Coronary artery (tissue), 2 donors: ENCODE data around the gene CTAG1B.
"Not testable (repeated sequence)": the region's sequence is repeated elsewhere in the genome, so short reads cannot be mapped to it uniquely, and the experiment has no call there.

Experiments used
- DNase-seq: peaks from one replicate; pipeline ENCODE4 v3.0.0-alpha.2; 2017; ENCODE audit warnings: low spot score
- H3K27ac ChIP-seq, 2 donors: fragments of 200-600 bp; sonication (generic); one replicate each; pipeline ENCODE4 v1.5.1; 2016 to 2019
- H3K4me3 ChIP-seq: fragments of 200-600 bp; sonication (generic); 2 replicates; pipeline ENCODE4 v1.5.1; 2016; ENCODE audit warnings: mild to moderate bottlenecking, moderate library complexity
- TF ChIP-seq, protein P1 (sequence below): fragments of 200-600 bp; sonication (generic); IDR thresholded peaks from one replicate; pipeline ENCODE4 v1.5.1; 2019; ENCODE audit warnings: antibody characterized with exemption

The CTAG1B gene

GRCh38 chrX:154649503-154650220 lies 30.6 kb upstream of the CTAG1B start:
- no peak overlapping the region for H3K27ac ChIP-seq
- H3K4me3 ChIP-seq = no peak overlapping the region
- peak; percentile 50 for DNase-seq
- TF ChIP-seq, protein P1, sequence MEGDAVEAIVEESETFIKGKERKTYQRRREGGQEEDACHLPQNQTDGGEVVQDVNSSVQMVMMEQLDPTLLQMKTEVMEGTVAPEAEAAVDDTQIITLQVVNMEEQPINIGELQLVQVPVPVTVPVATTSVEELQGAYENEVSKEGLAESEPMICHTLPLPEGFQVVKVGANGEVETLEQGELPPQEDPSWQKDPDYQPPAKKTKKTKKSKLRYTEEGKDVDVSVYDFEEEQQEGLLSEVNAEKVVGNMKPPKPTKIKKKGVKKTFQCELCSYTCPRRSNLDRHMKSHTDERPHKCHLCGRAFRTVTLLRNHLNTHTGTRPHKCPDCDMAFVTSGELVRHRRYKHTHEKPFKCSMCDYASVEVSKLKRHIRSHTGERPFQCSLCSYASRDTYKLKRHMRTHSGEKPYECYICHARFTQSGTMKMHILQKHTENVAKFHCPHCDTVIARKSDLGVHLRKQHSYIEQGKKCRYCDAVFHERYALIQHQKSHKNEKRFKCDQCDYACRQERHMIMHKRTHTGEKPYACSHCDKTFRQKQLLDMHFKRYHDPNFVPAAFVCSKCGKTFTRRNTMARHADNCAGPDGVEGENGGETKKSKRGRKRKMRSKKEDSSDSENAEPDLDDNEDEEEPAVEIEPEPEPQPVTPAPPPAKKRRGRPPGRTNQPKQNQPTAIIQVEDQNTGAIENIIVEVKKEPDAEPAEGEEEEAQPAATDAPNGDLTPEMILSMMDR = no peak

DNA sequence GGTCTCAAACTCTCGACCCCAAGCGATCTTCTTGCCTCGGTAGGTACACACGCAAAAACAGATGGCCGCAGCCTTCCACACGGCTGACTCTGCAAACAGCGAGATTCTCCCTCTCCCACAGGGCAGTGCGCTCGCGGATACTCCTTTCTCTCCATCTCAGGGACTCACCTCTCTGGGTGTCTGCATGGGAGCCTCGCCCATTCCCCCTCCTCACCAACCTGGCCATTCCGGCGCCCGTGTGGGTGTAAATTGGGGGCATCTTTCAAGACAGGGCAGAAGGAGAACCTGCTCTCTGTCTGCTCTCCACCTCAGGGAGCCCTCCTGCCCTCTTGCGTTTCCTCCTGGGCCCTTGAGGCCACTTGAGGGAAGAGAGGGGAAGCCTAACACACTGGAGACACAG lies 29.8 kb upstream of the CTAG1B start:
- TF ChIP-seq, protein P1 = no peak
- Histone ChIP-seq H3K27ac (no peak overlapping the region), H3K4me3 (no peak overlapping the region)
- DNase-seq = no peak

- not testable (repeated sequence) for H3K4me3 ChIP-seq, DNase-seq, H3K27ac ChIP-seq
These were observed 26.8 kb upstream of the CTAG1B start for GRCh38 chrX:154645745-154646378.

- not testable (repeated sequence) for DNase-seq, H3K4me3 ChIP-seq, H3K27ac ChIP-seq
These were observed 24.6 kb upstream of the CTAG1B start for GRCh38 chrX:154643708-154644107.

GRCh38 chrX:154641740-154642139 lies 22.7 kb upstream of the CTAG1B start:
- not testable (repeated sequence) for H3K27ac ChIP-seq, H3K4me3 ChIP-seq, DNase-seq

DNA sequence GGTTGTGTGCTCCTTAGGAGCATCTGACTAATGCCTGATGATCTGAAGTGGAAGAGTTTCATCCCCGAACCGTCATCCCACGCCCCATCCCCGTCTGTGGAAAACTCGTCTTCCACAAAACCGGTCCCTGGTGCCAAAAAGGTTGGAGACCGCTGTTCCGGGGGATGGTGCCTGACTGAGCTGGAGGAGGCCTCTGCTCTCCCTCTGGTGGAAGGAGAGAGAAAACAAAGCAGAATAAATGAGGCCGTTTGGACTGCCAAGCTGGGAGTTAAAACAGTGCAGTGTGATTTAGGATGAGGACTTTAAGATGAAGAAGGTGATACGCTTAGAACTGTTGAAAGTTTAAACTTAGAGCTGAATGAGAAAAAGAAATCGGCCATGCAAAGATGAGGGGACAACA lies 14.6 kb upstream of the CTAG1B start:
- H3K27ac ChIP-seq, H3K4me3 ChIP-seq, DNase-seq: not testable (repeated sequence)

DNA sequence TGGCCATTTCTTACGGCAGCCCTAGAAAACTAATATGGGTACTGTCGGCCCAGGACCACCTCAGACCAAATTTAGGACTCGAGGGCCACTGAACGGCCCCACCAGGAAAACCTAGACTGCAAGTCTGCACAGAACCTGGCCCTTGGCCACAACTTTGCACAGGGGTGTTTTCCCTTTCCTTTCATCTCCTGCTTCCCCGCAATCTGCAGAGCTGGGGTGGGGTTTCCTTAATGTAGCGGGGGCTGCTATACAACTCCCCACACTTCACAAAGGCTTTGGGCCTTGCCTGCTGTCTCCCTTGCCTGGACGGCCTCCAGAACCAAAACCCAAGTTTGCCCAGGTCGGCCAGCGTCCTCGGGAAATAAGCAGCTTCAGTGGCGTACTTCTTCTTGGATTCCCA lies 11.9 kb upstream of the CTAG1B start:
- DNase-seq, H3K27ac ChIP-seq, H3K4me3 ChIP-seq: not testable (repeated sequence)

GRCh38 chrX:154628960-154629359 lies 9.9 kb upstream of the CTAG1B start:
- DNase-seq, H3K27ac ChIP-seq, H3K4me3 ChIP-seq: not testable (repeated sequence)

GRCh38 chrX:154620767-154621414 lies 1.8 kb upstream of the CTAG1B start:
- not testable (repeated sequence) for H3K27ac ChIP-seq, H3K4me3 ChIP-seq, DNase-seq

- not testable (repeated sequence) for H3K27ac ChIP-seq, DNase-seq, H3K4me3 ChIP-seq
These were observed 5.5 kb downstream of the CTAG1B start for GRCh38 chrX:154613586-154613985.

- not testable (repeated sequence) for DNase-seq, H3K27ac ChIP-seq, H3K4me3 ChIP-seq
These were observed 7.9 kb downstream of the CTAG1B start for GRCh38 chrX:154611146-154611545.

DNA sequence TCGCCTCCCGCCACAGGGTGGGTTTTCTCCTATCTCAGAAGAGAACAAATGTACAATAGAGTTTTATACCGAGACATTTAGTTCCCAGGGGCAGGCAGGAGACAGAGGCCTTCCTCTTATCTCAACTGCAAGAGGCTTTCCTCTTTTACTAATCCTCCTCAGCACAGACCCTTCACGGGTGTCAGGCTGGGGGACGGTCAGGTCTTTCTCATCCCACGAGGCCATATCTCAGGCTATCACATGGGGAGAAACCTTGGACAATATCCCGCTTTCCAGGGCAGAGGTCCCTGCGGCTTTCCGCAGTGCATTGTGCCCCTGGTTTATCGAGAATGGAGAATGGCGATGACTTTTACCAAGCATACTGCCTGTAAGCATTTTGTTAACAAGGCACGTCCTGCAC lies 10.3 kb downstream of the CTAG1B start:
- H3K4me3 ChIP-seq, DNase-seq, H3K27ac ChIP-seq: not testable (repeated sequence)

DNA sequence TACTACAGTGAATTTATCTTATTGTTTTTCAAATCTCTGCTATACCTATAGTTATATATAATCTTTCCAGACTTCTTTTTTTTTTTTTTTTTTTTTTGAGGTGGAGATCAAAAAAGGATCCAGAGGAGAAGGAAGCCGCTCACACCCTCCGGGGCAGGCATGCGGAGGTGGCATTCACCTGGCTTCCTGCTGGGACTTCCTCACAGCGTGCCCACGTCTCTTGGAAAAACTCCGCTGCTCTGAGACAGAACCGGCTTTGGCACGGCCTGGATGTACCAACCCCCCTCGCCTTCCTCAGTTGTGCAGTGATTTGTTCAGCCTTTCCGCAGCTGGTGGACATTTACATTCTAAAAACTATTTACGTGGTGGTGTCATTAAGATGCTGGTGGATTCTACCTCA lies 11.1 kb downstream of the CTAG1B start:
- not testable (repeated sequence) for H3K27ac ChIP-seq, H3K4me3 ChIP-seq
- peak; percentile 26 for DNase-seq
